Fibroblast of lung (primary cell): ENCODE measurements around the gene MCEMP1.

ENCODE experiments used
- EZH2 ChIP-seq: IDR thresholded peaks from 2 replicates; pipeline ENCODE4 v1.5.1; 2012; ENCODE audit warnings: low read length, control low read depth, mild to moderate bottlenecking; ENCODE audit errors: missing control alignments
- TF ChIP-seq, protein P1 (sequence below), 2 donors: IDR thresholded peaks in 1 of 2; conservative IDR thresholded peaks in 1 of 2; 1 replicate in 1 of 2; 2 replicates in 1 of 2; pipeline ENCODE4 v1.5.1; 2011 to 2012; ENCODE audit warnings: low read length in 2 of 2, control low read depth in 1 of 2, inconsistent platforms in 1 of 2, low read depth in 1 of 2, mild to moderate bottlenecking in 1 of 2

DNA sequence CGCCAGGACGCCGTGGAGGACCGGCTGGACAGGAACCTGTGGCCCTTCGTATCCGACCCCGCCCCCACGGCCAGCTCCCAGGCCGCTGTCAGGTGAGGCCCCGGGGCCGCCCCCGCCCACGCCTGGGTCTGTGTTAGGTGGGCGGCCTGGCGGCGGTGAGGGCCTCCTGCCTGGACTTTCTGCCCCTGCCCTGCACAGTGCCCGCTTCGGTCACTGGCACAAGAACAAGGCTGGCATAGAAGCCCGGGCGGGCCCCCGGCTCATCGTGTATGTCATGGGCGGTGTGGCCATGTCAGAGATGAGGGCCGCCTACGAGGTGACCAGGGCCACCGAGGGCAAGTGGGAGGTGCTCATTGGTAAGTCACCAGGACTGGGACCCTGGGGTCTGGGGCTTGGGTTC, 29.7 kb upstream of the MCEMP1 start:
- TF ChIP-seq, protein P1, sequence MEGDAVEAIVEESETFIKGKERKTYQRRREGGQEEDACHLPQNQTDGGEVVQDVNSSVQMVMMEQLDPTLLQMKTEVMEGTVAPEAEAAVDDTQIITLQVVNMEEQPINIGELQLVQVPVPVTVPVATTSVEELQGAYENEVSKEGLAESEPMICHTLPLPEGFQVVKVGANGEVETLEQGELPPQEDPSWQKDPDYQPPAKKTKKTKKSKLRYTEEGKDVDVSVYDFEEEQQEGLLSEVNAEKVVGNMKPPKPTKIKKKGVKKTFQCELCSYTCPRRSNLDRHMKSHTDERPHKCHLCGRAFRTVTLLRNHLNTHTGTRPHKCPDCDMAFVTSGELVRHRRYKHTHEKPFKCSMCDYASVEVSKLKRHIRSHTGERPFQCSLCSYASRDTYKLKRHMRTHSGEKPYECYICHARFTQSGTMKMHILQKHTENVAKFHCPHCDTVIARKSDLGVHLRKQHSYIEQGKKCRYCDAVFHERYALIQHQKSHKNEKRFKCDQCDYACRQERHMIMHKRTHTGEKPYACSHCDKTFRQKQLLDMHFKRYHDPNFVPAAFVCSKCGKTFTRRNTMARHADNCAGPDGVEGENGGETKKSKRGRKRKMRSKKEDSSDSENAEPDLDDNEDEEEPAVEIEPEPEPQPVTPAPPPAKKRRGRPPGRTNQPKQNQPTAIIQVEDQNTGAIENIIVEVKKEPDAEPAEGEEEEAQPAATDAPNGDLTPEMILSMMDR (conservative IDR thresholded peaks at IDR 0.05 in 1 of 2, IDR thresholded peaks at IDR 0.05 in 1 of 2; ENCODE audit: low read depth in 1 of 2, low read length in 2 of 2), result no peak
- TF ChIP-seq EZH2, result no peak
